Pancreas (tissue), 10 donors: ENCODE results near the gene TM9SF1. TPM values are rescaled to one million over a fixed set of nuclear protein-coding genes. Genes with fewer than 3 reads are reported as not detected.

ENCODE experiments used
- ATAC-seq, 4 donors: fragments of 200-7000 bp; cut with Tn5 transposase; one replicate each; pipeline versions ENCODE4 v1.8.0 to v1.9.1; 2020; ENCODE audit warnings: mild to moderate bottlenecking in 4 of 4, moderate library complexity in 4 of 4
- DNase-seq, 6 donors: peaks; one replicate each; pipeline ENCODE4 v3.0.0-alpha.2; 2020
- FAIRE-seq: peaks from 2 replicates; lab custom pipeline; 2012; peaks lifted over from hg19 to GRCh38; lab: Jason Lieb, UNC
- H3K27ac ChIP-seq, 4 donors: fragments of 200-600 bp; sonication (generic); 1 replicate in 3 of 4; 2 replicates in 1 of 4; pipeline versions ENCODE4 v1.5.0 to v1.8.0; 2020
- H3K27me3 ChIP-seq, 4 donors: fragments of 200-600 bp; one replicate each; pipeline ENCODE4 v1.8.0; 2021
- H3K36me3 ChIP-seq, 3 donors: fragments of 200-600 bp; sonication (generic) in 1 of 3; one replicate each; pipeline versions ENCODE4 v1.5.0 to v1.8.0; 2020 to 2021
- H3K4me1 ChIP-seq, 3 donors: fragments of 200-600 bp; one replicate each; pipeline ENCODE4 v1.8.0; 2021
- H3K4me3 ChIP-seq, 4 donors: fragments of 200-600 bp; sonication (generic) in 2 of 4; one replicate each; pipeline versions ENCODE4 v1.5.0 to v1.8.0; 2020 to 2021
- H3K9me3 ChIP-seq, 4 donors: fragments of 200-600 bp; one replicate each; pipeline ENCODE4 v1.8.0; 2021
- WGBS, 2 donors: extraction: QIAGEN DNeasy Blood & Tissue Kit; methylation state at CpG; one replicate each; pipeline ENCODE4 v1.1.7; 2013; 5-methylcytosine and 5-hydroxymethylcytosine counted together
- intact Hi-C, 3 donors: fragments of 100-400 bp; cut with DNase I; formaldehyde crosslinking; loops; one replicate each; pipeline versions ENCODE4 v1.11.1 to v1.14.2; 2022
- polyA plus RNA-seq, 2 donors: library from polyadenylated mRNA; stranded (reverse); fragments of 200-250 nt; gene quantifications; one replicate each; pipeline ENCODE4 v1.2.3, GENCODE V29; 2013
- total RNA-seq, 6 donors: library from RNA; stranded (reverse); fragmentation: NEBNext Ultra II Directional in 4 of 6; extraction: Animal tissue kit (Norgen Biotek cat#: 25700) in 4 of 6; gene quantifications; one replicate each; pipeline versions ENCODE4 v1.2.1 to v1.2.4, GENCODE V29; 2021 to 2023
- TF ChIP-seq, protein P1 (sequence below), 4 donors: fragments of 200-600 bp; sonication (generic) in 3 of 4; IDR thresholded peaks; one replicate each; pipeline versions ENCODE4 v1.5.0 to v1.8.0; 2021; ENCODE audit warnings: antibody characterized with exemption in 4 of 4
- donor health status: healthy with polysubstance abuse.
- donor health status: DM: no; HTN: no; CAD: no; lungs with moderate emphysema.
- donor health status: DM: no; HTN: no; CAD: no.
- donor health status: control.
- donor health status: control.
- donor health status: Bipolar disorder and iron deficiency.
- donor health status: DM: yes; HTN: yes; CAD: no.
- donor health status: DM: no; HTN: no; CAD: no.
- donor health status: DM: no; HTN: no; CAD: no.
- donor health status: DM: yes; HTN: yes; CAD: no.

The TM9SF1 gene
- total and polyA plus RNA-seq, 8 donors = 20.5 to 46.8 (median 37.9) TPM

DNA sequence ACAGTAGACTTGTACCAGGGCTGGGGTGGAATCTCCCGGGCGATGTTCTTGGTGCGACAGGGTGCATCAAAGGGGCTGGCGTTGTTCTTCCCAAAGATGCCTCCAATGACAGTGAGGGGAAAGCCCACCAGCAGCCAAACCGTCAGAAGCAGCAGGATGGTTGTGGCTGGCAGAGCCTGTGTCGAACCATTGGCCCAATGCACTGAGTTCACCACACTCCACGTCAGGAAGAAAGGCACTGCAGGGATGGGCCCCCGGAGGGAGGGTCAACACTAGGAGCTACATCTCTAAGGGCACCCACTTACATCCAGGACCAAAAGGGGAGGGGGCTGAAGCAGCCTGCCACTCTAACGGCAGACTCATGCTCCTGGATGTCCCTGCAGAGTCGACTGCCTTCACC, 4.8 kb downstream of the TM9SF1 start:
- Histone ChIP-seq H3K27ac (no peak overlapping the region), H3K9me3 (no peaks in the 10 kb centered on the region), H3K36me3 (peaks cover 0 to 11% (median 4%) of the 10 kb centered on the region in 3 donors), H3K4me1 (peaks cover 0 to 19% (median 9%) of the 10 kb centered on the region in 3 donors), H3K27me3 (no peaks in the 10 kb centered on the region), H3K4me3 (no peak overlapping the region)
- WGBS, 2 donors = 84 to 86% methylated on average over 10 of the region's 10 CpGs
- DNase-seq = peak in 1 of 6 donors; percentile 33
- FAIRE-seq = no peak
- intact Hi-C loops = no loop called here
- no peak for ATAC-seq
- TF ChIP-seq, protein P1, sequence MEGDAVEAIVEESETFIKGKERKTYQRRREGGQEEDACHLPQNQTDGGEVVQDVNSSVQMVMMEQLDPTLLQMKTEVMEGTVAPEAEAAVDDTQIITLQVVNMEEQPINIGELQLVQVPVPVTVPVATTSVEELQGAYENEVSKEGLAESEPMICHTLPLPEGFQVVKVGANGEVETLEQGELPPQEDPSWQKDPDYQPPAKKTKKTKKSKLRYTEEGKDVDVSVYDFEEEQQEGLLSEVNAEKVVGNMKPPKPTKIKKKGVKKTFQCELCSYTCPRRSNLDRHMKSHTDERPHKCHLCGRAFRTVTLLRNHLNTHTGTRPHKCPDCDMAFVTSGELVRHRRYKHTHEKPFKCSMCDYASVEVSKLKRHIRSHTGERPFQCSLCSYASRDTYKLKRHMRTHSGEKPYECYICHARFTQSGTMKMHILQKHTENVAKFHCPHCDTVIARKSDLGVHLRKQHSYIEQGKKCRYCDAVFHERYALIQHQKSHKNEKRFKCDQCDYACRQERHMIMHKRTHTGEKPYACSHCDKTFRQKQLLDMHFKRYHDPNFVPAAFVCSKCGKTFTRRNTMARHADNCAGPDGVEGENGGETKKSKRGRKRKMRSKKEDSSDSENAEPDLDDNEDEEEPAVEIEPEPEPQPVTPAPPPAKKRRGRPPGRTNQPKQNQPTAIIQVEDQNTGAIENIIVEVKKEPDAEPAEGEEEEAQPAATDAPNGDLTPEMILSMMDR (IDR thresholded peaks at IDR 0.05) = no peak

DNA sequence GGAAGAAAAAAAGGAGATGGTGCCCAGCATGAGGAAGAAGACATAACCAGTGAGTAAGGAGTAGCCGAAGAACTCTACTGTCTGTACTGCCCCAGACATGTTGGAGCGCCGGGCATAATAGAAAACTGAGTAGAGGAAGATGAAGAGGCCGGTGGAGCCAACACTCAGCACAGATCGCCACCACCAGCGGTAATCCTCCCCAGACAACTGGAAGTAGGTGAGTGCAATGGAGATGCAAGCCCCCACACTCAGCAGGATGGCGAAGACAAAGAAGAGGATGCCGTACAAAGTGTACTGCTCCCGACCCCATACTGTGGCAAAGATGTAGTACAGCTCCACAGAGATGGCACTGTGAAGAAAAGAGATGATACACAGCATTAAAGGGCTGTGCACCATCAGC, 5.8 kb downstream of the TM9SF1 start:
- no peak for FAIRE-seq

DNA sequence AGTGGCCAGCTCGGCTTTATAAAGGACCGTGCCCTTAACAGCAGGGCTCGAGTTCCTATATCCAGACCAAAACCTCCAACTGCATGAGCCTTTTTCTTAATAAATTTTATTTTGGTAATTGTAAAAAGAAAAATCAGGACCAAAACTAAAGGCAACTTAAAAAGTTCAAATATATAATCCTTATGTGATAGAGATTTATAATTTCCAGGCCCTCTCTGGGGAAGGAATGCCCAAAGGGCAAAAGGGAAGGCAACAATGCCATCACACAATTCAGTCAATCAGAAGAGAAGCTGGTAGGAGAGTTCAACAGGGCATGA, 6.2 kb downstream of the TM9SF1 start:
- peaks cover 3 to 25% (median 17%) of the 10 kb centered on the region in 3 donors for H3K36me3 ChIP-seq
- peak overlapping the region in 1 of 4 donors; percentile 56 for H3K4me3 ChIP-seq
- peak overlapping the region in 2 of 4 donors; percentile 16 to 26 for H3K27ac ChIP-seq
- no peaks in the 10 kb centered on the region for H3K27me3 ChIP-seq
- no peak for DNase-seq
- TF ChIP-seq, protein P1 (IDR thresholded peaks at IDR 0.05) = no peak
- no peaks in the 10 kb centered on the region for H3K9me3 ChIP-seq
- WGBS, 2 donors = 0 to 2% methylated on average over 3 of the region's 3 CpGs
- no peak for FAIRE-seq
- no peak for ATAC-seq
- intact Hi-C loops = no loop called here
- peaks cover 0 to 11% (median 9%) of the 10 kb centered on the region in 3 donors for H3K4me1 ChIP-seq

More for the DNA sequence above, 5.8 kb downstream of the TM9SF1 start:
- Histone ChIP-seq H3K27me3 (no peaks in the 10 kb centered on the region), H3K27ac (no peak overlapping the region), H3K4me1 (peaks cover 0 to 16% (median 9%) of the 10 kb centered on the region in 3 donors), H3K4me3 (no peak overlapping the region), H3K9me3 (no peaks in the 10 kb centered on the region), H3K36me3 (peaks cover 2 to 21% (median 12%) of the 10 kb centered on the region in 3 donors)
- WGBS, 2 donors = 88 to 94% methylated on average over 9 of the region's 9 CpGs
- intact Hi-C loops = no loop called here
- ATAC-seq (no peak), DNase-seq (peak in 1 of 6 donors; percentile 33)
- TF ChIP-seq, protein P1 (IDR thresholded peaks at IDR 0.05) = no peak

DNA sequence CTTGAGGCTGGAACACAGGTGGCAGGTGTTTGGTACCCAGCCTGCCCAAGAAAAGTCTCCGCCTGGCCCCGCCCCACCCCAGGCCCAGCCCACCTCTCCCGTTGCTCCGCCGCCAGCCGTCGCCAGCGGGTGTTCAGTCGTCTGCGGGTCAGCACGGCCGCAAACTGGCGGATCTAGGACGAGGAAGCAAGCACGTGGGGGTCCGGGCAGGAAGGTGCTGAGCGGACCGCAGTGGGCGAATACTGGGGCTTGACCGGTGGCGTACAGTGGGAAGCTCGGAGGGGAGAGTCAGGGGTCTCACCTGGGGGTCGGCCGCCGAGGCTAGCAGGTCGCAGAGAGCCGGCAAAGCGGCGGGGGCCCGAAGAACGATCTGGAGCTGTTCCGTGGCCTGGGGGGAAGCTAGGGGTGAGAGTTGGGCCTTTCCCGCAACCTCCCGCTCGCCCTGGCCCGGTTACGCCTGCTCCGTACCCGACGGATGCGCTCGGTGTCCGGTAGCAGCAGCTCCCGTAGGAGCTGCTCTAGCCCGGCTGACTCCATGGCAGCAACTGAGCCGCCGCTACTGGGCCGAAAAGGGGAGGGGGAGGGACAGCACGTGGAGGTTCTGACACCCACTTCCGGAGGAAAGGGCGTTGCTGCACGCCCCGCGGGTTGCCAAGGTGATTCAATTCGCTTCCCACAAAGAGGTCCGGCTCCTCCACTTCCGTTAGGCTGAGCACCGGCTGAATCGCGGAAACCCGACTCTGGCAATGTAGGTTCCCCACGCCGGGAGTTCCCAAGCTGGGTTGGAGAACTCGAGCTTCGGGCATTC, 6.8 kb downstream of the TM9SF1 start, which contains the start of gene IPO4:
Gene IPO4, minus strand, starts transcription at position 566 of the 808 bp plus-strand sequence. Its CDS starts 29 bp downstream, at position 537.
- 0% methylated on average over 58 to 65 of the region's 65 CpGs for WGBS, 2 donors
- TF ChIP-seq, protein P1 (IDR thresholded peaks at IDR 0.05) = no peak
- H3K27ac ChIP-seq = peak within 1 kb of the TSS; percentile 26 to 80 (median 66)
- ATAC-seq (peak; percentile 95 to 98 (median 96)), DNase-seq (peak; percentile 88 to 98 (median 96)), FAIRE-seq (no peak)
- H3K36me3 ChIP-seq = peaks cover 3 to 31% (median 22%) of the 10 kb centered on the region in 3 donors
- H3K4me3 ChIP-seq = peak within 1 kb of the TSS; percentile 48 to 89 (median 64)
- intact Hi-C loops = no loop called here
- peaks cover 0 to 11% (median 9%) of the 10 kb centered on the region in 3 donors for H3K4me1 ChIP-seq
- no peaks in the 10 kb centered on the region for H3K9me3 ChIP-seq
- no peaks in the 10 kb centered on the region for H3K27me3 ChIP-seq
